ENCODE data around the gene STPG3.

DNA sequence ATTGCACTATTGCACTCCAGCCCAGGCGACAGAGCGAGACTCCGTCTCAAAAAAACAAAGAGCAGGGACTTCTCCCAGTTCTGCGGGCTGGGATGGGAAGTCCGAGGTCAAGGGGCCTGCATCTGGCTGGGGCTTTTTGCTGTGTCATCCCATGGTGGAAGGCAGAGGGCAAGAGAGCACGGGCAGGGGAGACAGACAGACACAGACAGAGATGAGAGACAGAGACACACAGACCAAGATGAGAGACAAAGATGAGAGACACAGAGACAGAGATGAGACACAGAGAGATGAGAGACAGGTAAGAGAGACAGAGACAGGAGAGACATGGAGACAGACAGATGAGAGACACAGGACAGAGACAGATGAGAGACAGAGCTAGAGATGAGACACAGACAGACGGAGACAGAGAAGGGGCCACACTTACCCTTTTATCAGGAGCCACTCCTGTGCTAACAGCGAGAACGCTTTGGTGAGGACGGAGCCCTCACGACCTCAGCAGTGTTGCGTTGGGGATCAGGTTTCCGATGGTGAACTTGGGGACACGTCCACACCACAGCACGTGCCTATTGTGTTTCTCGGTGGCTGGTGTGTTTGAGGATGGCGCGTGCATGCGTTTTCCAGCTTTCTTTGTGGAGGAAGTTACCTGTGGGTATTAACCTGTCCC is 17.6 kb downstream of the STPG3 start:
- TF ChIP-seq, protein P1, sequence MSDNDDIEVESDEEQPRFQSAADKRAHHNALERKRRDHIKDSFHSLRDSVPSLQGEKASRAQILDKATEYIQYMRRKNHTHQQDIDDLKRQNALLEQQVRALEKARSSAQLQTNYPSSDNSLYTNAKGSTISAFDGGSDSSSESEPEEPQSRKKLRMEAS (IDR thresholded peaks at IDR 0.05; ENCODE audit: low read depth) = no peak
- TF ChIP-seq POLR2AphosphoS5 (IDR thresholded peaks at IDR 0.05; ENCODE audit: low read depth, low read length) = no peak

Measured in SK-N-SH (cell line).